Measurements from ENCODE around the gene CRLF1. TPM values are rescaled to one million over a fixed set of nuclear protein-coding genes. Genes with fewer than 3 reads are reported as not detected.
A peak's percentile ranks its signal among the peaks of the same experiment; 100 is the strongest.

Gene CRLF1
- total RNA-seq, 1 donor from 2014 or later = 1.5 TPM

DNA sequence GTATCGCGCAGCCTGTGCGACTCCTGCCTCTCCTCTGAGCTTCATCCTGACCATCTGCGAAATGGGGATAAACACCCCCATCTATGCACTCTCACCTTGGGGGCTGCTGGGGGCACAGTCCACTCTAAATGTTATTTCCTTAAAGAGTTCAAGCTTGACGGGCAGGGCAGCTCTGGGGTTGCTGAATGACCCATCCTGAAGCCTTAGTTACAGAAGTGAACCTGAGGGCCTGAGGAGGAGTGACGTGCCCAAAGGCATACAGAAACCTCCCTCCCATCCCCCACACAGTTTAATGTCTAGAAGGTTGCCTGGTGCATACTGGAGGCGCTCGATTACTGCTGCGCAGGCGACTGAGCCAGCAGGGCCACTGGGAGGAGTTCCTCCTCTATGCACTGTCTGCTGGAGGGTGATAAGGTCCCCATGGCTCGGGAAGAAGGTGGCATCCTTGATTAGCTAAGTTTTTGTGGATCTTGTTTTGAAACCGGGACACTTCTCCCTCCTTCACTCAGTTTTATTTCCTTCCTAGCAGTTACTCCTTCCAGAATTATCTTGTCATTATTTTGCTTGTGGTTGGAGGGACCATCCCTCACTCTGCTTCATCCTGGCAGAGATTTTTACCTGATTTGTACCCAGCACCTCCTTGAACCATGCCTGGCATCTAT, 62.7 kb downstream of the CRLF1 start:
- Mint-ChIP-seq H3K36me3 (ENCODE audit: low read depth) (no peaks in the 10 kb centered on the region), H3K4me3 (peak overlapping the region; percentile 93), H3K9me3 (no peaks in the 10 kb centered on the region), H3K4me1 (peaks cover 16% of the 10 kb centered on the region), H3K27ac (ENCODE audit: unreplicated experiment) (no peak overlapping the region), H3K27me3 (ENCODE audit: low read depth) (no peaks in the 10 kb centered on the region)
- TF ChIP-seq, protein P1, sequence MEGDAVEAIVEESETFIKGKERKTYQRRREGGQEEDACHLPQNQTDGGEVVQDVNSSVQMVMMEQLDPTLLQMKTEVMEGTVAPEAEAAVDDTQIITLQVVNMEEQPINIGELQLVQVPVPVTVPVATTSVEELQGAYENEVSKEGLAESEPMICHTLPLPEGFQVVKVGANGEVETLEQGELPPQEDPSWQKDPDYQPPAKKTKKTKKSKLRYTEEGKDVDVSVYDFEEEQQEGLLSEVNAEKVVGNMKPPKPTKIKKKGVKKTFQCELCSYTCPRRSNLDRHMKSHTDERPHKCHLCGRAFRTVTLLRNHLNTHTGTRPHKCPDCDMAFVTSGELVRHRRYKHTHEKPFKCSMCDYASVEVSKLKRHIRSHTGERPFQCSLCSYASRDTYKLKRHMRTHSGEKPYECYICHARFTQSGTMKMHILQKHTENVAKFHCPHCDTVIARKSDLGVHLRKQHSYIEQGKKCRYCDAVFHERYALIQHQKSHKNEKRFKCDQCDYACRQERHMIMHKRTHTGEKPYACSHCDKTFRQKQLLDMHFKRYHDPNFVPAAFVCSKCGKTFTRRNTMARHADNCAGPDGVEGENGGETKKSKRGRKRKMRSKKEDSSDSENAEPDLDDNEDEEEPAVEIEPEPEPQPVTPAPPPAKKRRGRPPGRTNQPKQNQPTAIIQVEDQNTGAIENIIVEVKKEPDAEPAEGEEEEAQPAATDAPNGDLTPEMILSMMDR (conservative IDR thresholded peaks at IDR 0.05) = no peak
- DNase-seq (ENCODE audit: low read depth, low spot score) = no peak

Other genes starting within 250 kb of the CRLF1 start
- gene GDF15, start 220.6 kb downstream of the CRLF1 start, total RNA-seq = 1.2 TPM in 2 replicates
- not detected in 2 replicates for gene LRRC25, start 209.2 kb downstream of the CRLF1 start, total RNA-seq
- gene SSBP4, start 187.4 kb downstream of the CRLF1 start, total RNA-seq = 68.0 and 71.8 TPM in 2 replicates
- 251 and 254 TPM in 2 replicates for gene ISYNA1, start 168.7 kb downstream of the CRLF1 start, total RNA-seq
- 11.1 and 14.2 TPM in 2 replicates for gene ELL, start 84.7 kb downstream of the CRLF1 start, total RNA-seq
- gene FKBP8, start 63.2 kb downstream of the CRLF1 start, total RNA-seq = 173 and 175 TPM in 2 replicates
- 88.5 and 91.7 TPM in 2 replicates for gene KXD1, start 48.9 kb downstream of the CRLF1 start, total RNA-seq
- gene UBA52, start 34.9 kb downstream of the CRLF1 start, total RNA-seq = 1,081 and 1,137 TPM in 2 replicates
- gene REX1BD, start 18.0 kb downstream of the CRLF1 start, total RNA-seq = 71.8 and 71.9 TPM in 2 replicates
- 6.4 and 6.5 TPM in 2 replicates for gene TMEM59L, start 6.1 kb upstream of the CRLF1 start, total RNA-seq
- gene KLHL26, start 30.2 kb upstream of the CRLF1 start, total RNA-seq = 11.1 and 12.3 TPM in 2 replicates
- gene CRTC1, start 76.9 kb upstream of the CRLF1 start, total RNA-seq = 24.1 and 25.2 TPM in 2 replicates
- gene COMP, start 184.5 kb upstream of the CRLF1 start, total RNA-seq = not detected in 2 replicates
- 73.1 and 76.5 TPM in 2 replicates for gene UPF1, start 225.2 kb upstream of the CRLF1 start, total RNA-seq

Measured in neural crest cell (in vitro differentiated cells).